Ovary (tissue), 9 donors: ENCODE measurements around the gene ARHGAP28. TPM values are rescaled to one million over a fixed set of nuclear protein-coding genes. Genes with fewer than 3 reads are reported as not detected.

Source experiments
- DNase-seq, 5 donors: peaks; one replicate each; pipeline ENCODE4 v3.0.0-alpha.2; 2019 to 2020
- H3K27ac ChIP-seq, 2 donors: fragments of 200-600 bp; one replicate each; pipeline versions ENCODE4 v1.5.1 to v1.8.0; 2019 to 2022
- H3K27me3 ChIP-seq: fragments of 200-600 bp; one replicate; pipeline ENCODE4 v1.8.0; 2022
- H3K36me3 ChIP-seq: fragments of 200-600 bp; sonication (generic); one replicate; pipeline ENCODE4 v1.5.1; 2019
- H3K4me1 ChIP-seq: one replicate; pipeline ENCODE4 v1.8.1; 2013; ENCODE audit warnings: mild to moderate bottlenecking, moderate library complexity; ENCODE audit not compliant: insufficient read depth
- H3K4me3 ChIP-seq: fragments of 200-600 bp; sonication (generic); one replicate; pipeline ENCODE4 v1.5.1; 2017
- H3K9me3 ChIP-seq, 2 donors: fragments of 200-600 bp in 1 of 2; sonication (generic) in 1 of 2; one replicate each; pipeline versions ENCODE4 v1.5.1 to v1.8.1; 2013 to 2019; ENCODE audit warnings: mild to moderate bottlenecking in 1 of 2, moderate library complexity in 1 of 2
- CTCF ChIP-seq, 3 donors: fragments of 450-650 bp in 2 of 3; fragments of 200-600 bp in 1 of 3; IDR thresholded peaks; one replicate each; pipeline versions ENCODE4 v1.5.1 to v1.8.0; 2016 to 2022; ENCODE audit warnings: antibody characterized with exemption in 3 of 3, mild to moderate bottlenecking in 1 of 3
- EP300 ChIP-seq: sonication (generic); formaldehyde crosslinking; IDR thresholded peaks from one replicate; pipeline ENCODE4 v1.6.1; 2017; ENCODE audit warnings: antibody characterized with exemption
- POLR2A ChIP-seq: fragments of 450-650 bp; IDR thresholded peaks from one replicate; pipeline ENCODE4 v1.6.1; 2017; ENCODE audit warnings: antibody characterized with exemption, mild to moderate bottlenecking, moderate library complexity
- WGBS, 3 donors: extraction: QIAGEN DNeasy Blood & Tissue Kit in 1 of 3; methylation state at CpG; one replicate each; pipeline versions ENCODE4 v1.1.5 to v1.1.7; 2013 to 2017; 5-methylcytosine and 5-hydroxymethylcytosine counted together
- intact Hi-C, 4 donors: fragments of 100-400 bp; cut with DNase I; formaldehyde crosslinking; loops; one replicate each; pipeline versions ENCODE4 v1.11.0 to v1.15.1; 2022 to 2023
- polyA plus RNA-seq, 2 donors: library from polyadenylated mRNA; stranded (reverse); fragments of 200-250 nt in 1 of 2; fragments of 350-450 nt in 1 of 2; fragmentation: Illumina TruSeq in 1 of 2; extraction: RNeasy Lipid Tissue Mini Kit (QIAGEN cat#74804) in 1 of 2; gene quantifications; one replicate each; pipeline ENCODE4 v1.2.3, GENCODE V29; 2013 to 2014
- small RNA-seq: library from RNA; depleted of rRNA; stranded (forward); fragments of <200 nt; gene quantifications from one replicate; pipeline ENCODE3, GENCODE V24; 2016
- total RNA-seq, 7 donors: library from RNA; depleted of rRNA in 2 of 7; stranded (reverse); fragments of >200 nt in 2 of 7; fragmentation: NEBNext Ultra II Directional in 3 of 7; extraction: Animal tissue kit (Norgen Biotek cat#: 25700) in 3 of 7; gene quantifications; one replicate each; pipeline versions ENCODE4 v1.1.0 to v1.2.4, GENCODE V29; 2016 to 2023
- donor health status: DM: no; HTN: no; CAD: no; lungs with moderate emphysema.
- donor health status: DM: no; HTN: no; CAD: no.
- donor health status: Bipolar disorder and iron deficiency.
- donor health status: DM: yes; HTN: yes; CAD: no.
- donor health status: DM: no; HTN: no; CAD: no.
- donor health status: DM: yes; HTN: yes; CAD: no.

Gene ARHGAP28
- total and polyA plus RNA-seq, 9 donors = 5.9 to 28.7 (median 16.9) TPM

- Histone ChIP-seq H3K4me1 (no peaks in the 10 kb centered on the region), H3K27ac (no peak overlapping the region), H3K9me3 (no peaks in the 10 kb centered on the region), H3K36me3 (no peaks in the 10 kb centered on the region), H3K27me3 (no peaks in the 10 kb centered on the region), H3K4me3 (no peak overlapping the region)
- 78 to 86% (median 83%) methylated on average over 2 of the region's 2 CpGs for WGBS, 3 donors
- no peak for DNase-seq
- TF ChIP-seq EP300 (no peak), CTCF (IDR thresholded peaks at IDR 0.05) (no peak), POLR2A (no peak)
- intact Hi-C loops = no loop called here
These were observed 231.1 kb downstream of the ARHGAP28 start for GRCh38 chr18:6960656-6961055.

GRCh38 chr18:6961331-6961730 is 231.8 kb downstream of the ARHGAP28 start:
- intact Hi-C loops = no loop called here
- Histone ChIP-seq H3K27me3 (no peaks in the 10 kb centered on the region), H3K36me3 (no peaks in the 10 kb centered on the region), H3K9me3 (no peaks in the 10 kb centered on the region), H3K27ac (no peak overlapping the region), H3K4me3 (no peak overlapping the region), H3K4me1 (no peaks in the 10 kb centered on the region)
- WGBS, 3 donors = 93 to 96% (median 96%) methylated on average over 9 of the region's 9 CpGs
- TF ChIP-seq POLR2A (no peak), CTCF (IDR thresholded peaks at IDR 0.05) (no peak), EP300 (no peak)
- no peak for DNase-seq

- no peak overlapping the region for H3K27ac ChIP-seq
- no peaks in the 10 kb centered on the region for H3K27me3 ChIP-seq
- DNase-seq = no peak
- no peak overlapping the region for H3K4me3 ChIP-seq
- WGBS, 3 donors = 88 to 93% (median 89%) methylated on average over 9 of the region's 9 CpGs
- H3K4me1 ChIP-seq = no peaks in the 10 kb centered on the region
- H3K9me3 ChIP-seq = no peaks in the 10 kb centered on the region
- no peaks in the 10 kb centered on the region for H3K36me3 ChIP-seq
- no peak for TF ChIP-seq POLR2A
- no peak for TF ChIP-seq CTCF (IDR thresholded peaks at IDR 0.05)
- no peak for TF ChIP-seq EP300
- intact Hi-C loops = no loop called here
These were observed 233.3 kb downstream of the ARHGAP28 start for GRCh38 chr18:6962571-6963451.

- no peak for DNase-seq
These were observed 234.1 kb downstream of the ARHGAP28 start for GRCh38 chr18:6963452-6964097.

More at GRCh38 chr18:6963452-6964097, 234.1 kb downstream of the ARHGAP28 start:
- Histone ChIP-seq H3K4me1 (no peaks in the 10 kb centered on the region), H3K4me3 (no peak overlapping the region), H3K27ac (no peak overlapping the region), H3K9me3 (no peaks in the 10 kb centered on the region), H3K36me3 (no peaks in the 10 kb centered on the region), H3K27me3 (no peaks in the 10 kb centered on the region)
- WGBS, 3 donors = 93 to 97% (median 96%) methylated on average over 2 of the region's 2 CpGs
- intact Hi-C loops = no loop called here
- TF ChIP-seq EP300 (no peak), POLR2A (no peak), CTCF (IDR thresholded peaks at IDR 0.05) (no peak)

Small RNAs within 50 kb of the gene (small RNA-seq; reads per million reads assigned to genes)
- gene RNU6-916P = not detected
